ENCODE data around the gene PHKG1.
"Not testable (repeated sequence)": the region's sequence is repeated elsewhere in the genome, so short reads cannot be mapped to it uniquely, and the experiment has no call there.

The PHKG1 gene

GRCh38 chr7:56092789-56093531, at the start of gene PHKG1:
TSS of gene PHKG1 (minus strand) at chr7:56092952. CDS start at chr7:56088941, 4,011 bp downstream.
- no peak for DNase-seq

- not testable (repeated sequence) for DNase-seq
These were observed 38.3 kb upstream of the PHKG1 start for GRCh38 chr7:56131062-56131461.

GRCh38 chr7:56127241-56127975, 34.7 kb upstream of the PHKG1 start:
- DNase-seq, result no peak

GRCh38 chr7:56125831-56126230, 33.1 kb upstream of the PHKG1 start:
- no peak for DNase-seq

- no peak for DNase-seq
These were observed 32.2 kb upstream of the PHKG1 start for GRCh38 chr7:56124981-56125380.

GRCh38 chr7:56121440-56121839, 28.7 kb upstream of the PHKG1 start:
- no peak for DNase-seq

- no peak for DNase-seq
These were observed 23.2 kb upstream of the PHKG1 start, which contains the start of gene NUPR2 for GRCh38 chr7:56115852-56116538. TSS of gene NUPR2 (minus strand) at chr7:56116417. CDS start at chr7:56116314, 103 bp downstream.

GRCh38 chr7:56112244-56112643, 19.5 kb upstream of the PHKG1 start:
- not testable (repeated sequence) for DNase-seq

GRCh38 chr7:56110611-56111010, 17.9 kb upstream of the PHKG1 start:
- no peak for DNase-seq

GRCh38 chr7:56107954-56108258, 15.2 kb upstream of the PHKG1 start:
- no peak for DNase-seq

GRCh38 chr7:56106108-56107073, 13.6 kb upstream of the PHKG1 start, which contains the start of gene CHCHD2:
TSS of gene CHCHD2 (minus strand) at chr7:56106476. CDS start at chr7:56106413, 63 bp downstream.
- peak; percentile 90 to 93 for DNase-seq

- DNase-seq, result peak; percentile 12 to 28
These were observed 12.8 kb upstream of the PHKG1 start for GRCh38 chr7:56105508-56105907.

- DNase-seq, result not testable (repeated sequence)
These were observed 11.4 kb upstream of the PHKG1 start for GRCh38 chr7:56104138-56104537.

GRCh38 chr7:56099653-56100052, 6.9 kb upstream of the PHKG1 start:
- no peak for DNase-seq

- not testable (repeated sequence) for DNase-seq
These were observed 5.6 kb upstream of the PHKG1 start for GRCh38 chr7:56098187-56099008.

- DNase-seq, result no peak
These were observed 4.9 kb upstream of the PHKG1 start for GRCh38 chr7:56097700-56098099.

- not testable (repeated sequence) for DNase-seq
These were observed 364 bp downstream of the PHKG1 start for GRCh38 chr7:56092388-56092787.

- no peak for DNase-seq
These were observed 1.2 kb downstream of the PHKG1 start for GRCh38 chr7:56091591-56091990.

GRCh38 chr7:56087445-56087844, 5.3 kb downstream of the PHKG1 start:
- no peak for DNase-seq

- no peak for DNase-seq
These were observed 6.0 kb downstream of the PHKG1 start for GRCh38 chr7:56086761-56087160.

- no peak for DNase-seq
These were observed 9.5 kb downstream of the PHKG1 start for GRCh38 chr7:56083150-56083785.

All from activated CD4-positive, alpha-beta T cell treated with anti-CD3 and anti-CD28 coated beads, Interleukin-2, amount 50 U/mL, for 48 hours (primary cell).